IPS DF 19.7 (cell line): ENCODE data around the gene LENEP.

Source experiments
- DNase-seq: peaks from one replicate; pipeline ENCODE4 v3.0.0-alpha.2; 2013; ENCODE audit warnings: low read depth, low spot score

The LENEP gene

GRCh38 chr1:155010211-155010918 lies 17.0 kb downstream of the LENEP start:
- DNase-seq, result no peak

GRCh38 chr1:155011004-155011416 lies 17.6 kb downstream of the LENEP start:
- DNase-seq, result no peak

GRCh38 chr1:155011437-155012025 lies 18.1 kb downstream of the LENEP start:
- no peak for DNase-seq

GRCh38 chr1:155012026-155012546 lies 18.7 kb downstream of the LENEP start:
- no peak for DNase-seq

GRCh38 chr1:155012776-155013602 lies 19.6 kb downstream of the LENEP start:
- no peak for DNase-seq

GRCh38 chr1:155013632-155014031 lies 20.2 kb downstream of the LENEP start:
- no peak for DNase-seq

GRCh38 chr1:155014709-155015508 lies 21.5 kb downstream of the LENEP start:
- DNase-seq, result no peak

- DNase-seq, result no peak
Observed at GRCh38 chr1:155015527-155016230, 22.3 kb downstream of the LENEP start.

GRCh38 chr1:155016231-155016831 lies 22.9 kb downstream of the LENEP start:
- no peak for DNase-seq

GRCh38 chr1:155017041-155017945 lies 23.9 kb downstream of the LENEP start:
- DNase-seq, result no peak

GRCh38 chr1:155017946-155018316 lies 24.5 kb downstream of the LENEP start:
- no peak for DNase-seq

GRCh38 chr1:155018617-155019348 lies 25.4 kb downstream of the LENEP start:
- DNase-seq, result no peak

- DNase-seq, result no peak
Observed at GRCh38 chr1:155019377-155020245, 26.2 kb downstream of the LENEP start.

GRCh38 chr1:155022136-155022926 lies 28.9 kb downstream of the LENEP start:
- no peak for DNase-seq

- DNase-seq, result no peak
Observed at GRCh38 chr1:155022927-155023236, 29.5 kb downstream of the LENEP start.

- no peak for DNase-seq
Observed at GRCh38 chr1:155023627-155024026, 30.2 kb downstream of the LENEP start.

GRCh38 chr1:155024315-155024714 lies 30.9 kb downstream of the LENEP start:
- no peak for DNase-seq
